HepG2 (cell line): ENCODE data around the gene MCOLN1. TPM values are rescaled to one million over a fixed set of nuclear protein-coding genes. Genes with fewer than 3 reads are reported as not detected.

Experiments used
- ATAC-seq: fragments of 200-7000 bp; cut with Tn5 transposase; 3 replicates; pipeline ENCODE4 v1.9.1; 2020; ENCODE audit warnings: mild to moderate bottlenecking, moderate library complexity
- BruUV-seq: library from RNA; stranded (reverse); fragments of 400-500 nt; replicated peaks from 2 replicates; lab custom pipeline; 2021; lab: Mats Ljungman, UMichigan
- CTCF ChIA-PET: fragments of 300-600 bp; formaldehyde crosslinking; extraction: SDS; loops from one replicate; lab custom pipeline; 2021; ENCODE audit warnings: low total read pairs, inconsistent platforms, low intra/inter-chr PET ratio; lab: Yijun Ruan, JAX
- POLR2A ChIA-PET: fragments of 350-600 bp; sonication (Branson Sonifier 250); formaldehyde crosslinking; loops from one replicate; lab custom pipeline; 2020; ENCODE audit warnings: antibody characterized with exemption, inconsistent platforms; lab: Yijun Ruan, JAX
- DNase-seq: peaks from one replicate; pipeline ENCODE4 v3.0.0-alpha.2; 2015; ENCODE audit warnings: low spot score
- FAIRE-seq: peaks from 3 replicates; lab custom pipeline; 2011; peaks lifted over from hg19 to GRCh38; lab: Jason Lieb, UNC
- H2AFZ ChIP-seq: one replicate; pipeline ENCODE4 v1.6.1; 2011; ENCODE audit warnings: low read length, inconsistent platforms
- H3K27ac ChIP-seq: fragments of 300-600 bp; 3 replicates; pipeline ENCODE4 v1.8.0; 2011; ENCODE audit warnings: mixed run types, mild to moderate bottlenecking, mixed read lengths, low read length, inconsistent platforms; ENCODE audit not compliant: insufficient read depth; ENCODE audit errors: extremely low read length
- H3K27me3 ChIP-seq, 2 experiments: fragments of 200-600 bp in 1 of 2; 2 replicates in 1 of 2; 3 replicates in 1 of 2; pipeline versions ENCODE4 v1.6.0 to v1.8.0; 2011; ENCODE audit warnings: low read length in 2 of 2, mild to moderate bottlenecking in 2 of 2, moderate library complexity in 2 of 2, inconsistent platforms in 1 of 2; ENCODE audit not compliant: insufficient read depth in 2 of 2, control insufficient read depth in 1 of 2
- H3K36me3 ChIP-seq, 2 experiments: fragments of 200-600 bp in 1 of 2; replicated peaks in 1 of 2; 2 replicates in 1 of 2; 3 replicates in 1 of 2; pipeline versions ENCODE4 v1.5.1 to v1.8.0; 2011; ENCODE audit warnings: low read length in 2 of 2, inconsistent platforms in 1 of 2; ENCODE audit not compliant: insufficient read depth in 2 of 2, control insufficient read depth in 1 of 2
- H3K4me1 ChIP-seq: 2 replicates; pipeline ENCODE4 v1.5.1; 2012; ENCODE audit warnings: low read length, inconsistent platforms; ENCODE audit not compliant: insufficient read depth
- H3K4me2 ChIP-seq: 2 replicates; pipeline ENCODE4 v1.6.0; 2011; ENCODE audit warnings: low read depth, low read length, inconsistent platforms
- H3K4me3 ChIP-seq, 3 experiments: fragments of 200-600 bp in 1 of 3; sonication (generic), shearing (Covaris generic) in 1 of 3; replicated peaks in 1 of 3; 2 replicates each; pipeline ENCODE4 v1.5.1; 2011 to 2016; ENCODE audit warnings: low read length in 3 of 3, inconsistent platforms in 2 of 3, low read depth in 2 of 3, mild to moderate bottlenecking in 2 of 3, control low read depth in 1 of 3, mixed read lengths in 1 of 3; ENCODE audit not compliant: insufficient read depth in 1 of 3
- H3K79me2 ChIP-seq: one replicate; pipeline ENCODE4 v1.6.1; 2011; ENCODE audit warnings: low read length, inconsistent platforms; ENCODE audit not compliant: insufficient read depth
- H3K9ac ChIP-seq: 2 replicates; pipeline ENCODE4 v1.6.0; 2011; ENCODE audit warnings: mild to moderate bottlenecking, low read depth, low read length, inconsistent platforms; ENCODE audit not compliant: insufficient read depth
- H3K9me3 ChIP-seq: 2 replicates; pipeline ENCODE4 v1.5.1; 2012; ENCODE audit warnings: mild to moderate bottlenecking, low read length
- H4K20me1 ChIP-seq: 2 replicates; pipeline ENCODE4 v1.6.0; 2011; ENCODE audit warnings: inconsistent platforms, mild to moderate bottlenecking, low read length, moderate library complexity; ENCODE audit not compliant: insufficient read depth
- ARID2 ChIP-seq: sonication (generic); formaldehyde crosslinking; IDR thresholded peaks from 2 replicates; pipeline ENCODE4 v1.8.1; 2022; ENCODE audit warnings: mild to moderate bottlenecking, missing genetic modification reagents, borderline replicate concordance
- HNRNPH1 ChIP-seq: fragments of 200-400 bp; formaldehyde crosslinking; optimal IDR thresholded peaks from 2 replicates; pipeline ENCODE3; 2017; ENCODE audit warnings: mild to moderate bottlenecking, low read depth, low read length
- HNRNPK ChIP-seq: fragments of 200-400 bp; formaldehyde crosslinking; IDR thresholded peaks from 2 replicates; pipeline ENCODE4 v1.6.1; 2018; ENCODE audit warnings: low read length, low read depth, moderate library complexity, mild to moderate bottlenecking; ENCODE audit not compliant: poor library complexity, severe bottlenecking
- IKZF5 ChIP-seq: IDR thresholded peaks from 2 replicates; pipeline ENCODE4 v1.6.1; 2018; ENCODE audit warnings: missing genetic modification reagents, mild to moderate bottlenecking, missing compliant biosample characterization
- JDP2 ChIP-seq: sonication (generic); formaldehyde crosslinking; IDR thresholded peaks from 2 replicates; pipeline ENCODE4 v1.8.1; 2022; ENCODE audit warnings: missing genetic modification reagents, borderline replicate concordance
- KDM2A ChIP-seq: sonication (generic); formaldehyde crosslinking; IDR thresholded peaks from 2 replicates; pipeline ENCODE4 v1.4.0; 2020; ENCODE audit warnings: low read depth, missing genetic modification reagents, borderline replicate concordance
- NCOA1 ChIP-seq: sonication (generic); formaldehyde crosslinking; IDR thresholded peaks from 2 replicates; pipeline ENCODE4 v1.9.0; 2021; ENCODE audit warnings: missing genetic modification reagents
- TEAD2 ChIP-seq: sonication (generic); formaldehyde crosslinking; IDR thresholded peaks from 2 replicates; pipeline ENCODE4 v1.9.0; 2021; ENCODE audit warnings: missing genetic modification reagents
- ZNF563 ChIP-seq: sonication (generic); formaldehyde crosslinking; IDR thresholded peaks from 2 replicates; pipeline ENCODE4 v1.8.0; 2022; ENCODE audit warnings: mild to moderate bottlenecking, moderate library complexity, missing genetic modification reagents
- ZNF576 ChIP-seq: sonication (generic); formaldehyde crosslinking; IDR thresholded peaks from 2 replicates; pipeline ENCODE4 v1.4.0; 2020; ENCODE audit warnings: mild to moderate bottlenecking, missing genetic modification reagents
- ZNF577 ChIP-seq: sonication (generic); formaldehyde crosslinking; IDR thresholded peaks from 2 replicates; pipeline ENCODE4 v1.4.0; 2020; ENCODE audit warnings: mild to moderate bottlenecking, low read depth, missing genetic modification reagents, borderline replicate concordance
- ZNF652 ChIP-seq: IDR thresholded peaks from 2 replicates; pipeline ENCODE4 v1.6.1; 2016; ENCODE audit warnings: low read depth, borderline replicate concordance
- ZNF850 ChIP-seq: sonication (generic); formaldehyde crosslinking; conservative IDR thresholded peaks from 2 replicates; pipeline ENCODE4 v1.9.0; 2021; ENCODE audit warnings: mild to moderate bottlenecking, missing genetic modification reagents
- WGBS: methylation state at CpG from one replicate; pipeline ENCODE4 v1.1.6; 2017; ENCODE audit warnings: low lambda C conversion rate; 5-methylcytosine and 5-hydroxymethylcytosine counted together
- in situ Hi-C: cut with HindIII; loops from 2 replicates; pipeline ENCODE4 v1.10.0; 2017; ENCODE audit warnings: low pct_unique_long_range_greater_than_20kb; ENCODE audit not compliant: extremely low pct_ligation_motif_present
- intact Hi-C: fragments of 100-400 bp; cut with micrococcal nuclease; formaldehyde crosslinking; loops from one replicate; pipeline ENCODE4 v1.10.0; 2022; ENCODE audit not compliant: unreplicated experiment
- polyA plus RNA-seq, 8 experiments: library from polyadenylated mRNA; depleted of rRNA in 3 of 8; stranded (reverse) in 7 of 8; unstranded in 1 of 8; fragments of >200 nt; fragmentation: Illumina TruSeq in 4 of 8; extraction: Trizol in 4 of 8; gene quantifications; 2 replicates each; pipeline versions ENCODE4 v1.2.1 to v1.2.3, GENCODE V29; 2011 to 2016; ENCODE audit warnings: low read depth in 4 of 8, missing spikeins in 1 of 8, mixed read lengths in 1 of 8; ENCODE audit not compliant: insufficient read depth in 1 of 8
- total RNA-seq, 5 experiments: library from RNA; depleted of rRNA; stranded (reverse); fragments of >200 nt; fragmentation: Illumina TruSeq; extraction: Trizol; gene quantifications; 2 replicates each; pipeline ENCODE4 v1.2.3, GENCODE V29; 2016; ENCODE audit warnings: low read depth in 1 of 5

MCOLN1 gene
- total and polyA plus RNA-seq, 2 of the 13 experiments (the other 11 are each of a cell fraction or from before 2014, with no cell fraction given): 3.4 to 15.7 TPM

GRCh38 chr19:7541475-7541824 is 19.0 kb downstream of the MCOLN1 start:
- no peaks in the 10 kb centered on the region for H3K4me1 ChIP-seq
- ATAC-seq (no peak), FAIRE-seq (no peak), DNase-seq (no peak)
- intact Hi-C loops: no loop called here
- ChIA-PET CTCF (no interaction called here), POLR2A (no interaction called here)
- WGBS: 100% methylated on average over 6 of the region's 15 CpGs
- H3K4me3 ChIP-seq: no peak overlapping the region
- no peak overlapping the region for H3K9ac ChIP-seq
- H3K36me3 ChIP-seq: peaks cover 1 to 8% of the 10 kb centered on the region in 2 experiments; a peak in 4 of 5 replicates
- in situ Hi-C loops: no loop called here
- H3K9me3 ChIP-seq: no peaks in the 10 kb centered on the region
- TF ChIP-seq JDP2 (CRISPR knock-in tag) (no peak), ZNF563 (CRISPR knock-in tag) (no peak), ARID2 (no peak), HNRNPH1 (no peak), ZNF850 (CRISPR knock-in tag) (no peak), NCOA1 (CRISPR knock-in tag) (no peak), ZNF576 (CRISPR knock-in tag) (no peak), ZNF577 (CRISPR knock-in tag) (no peak), IKZF5 (CRISPR knock-in tag) (no peak), HNRNPK (no peak), TEAD2 (CRISPR knock-in tag) (no peak), ZNF652 (no peak), KDM2A (CRISPR knock-in tag) (no peak)
- H3K27ac ChIP-seq: no peak overlapping the region
- no peaks in the 10 kb centered on the region for H3K79me2 ChIP-seq
- no TSS peak for BruUV-seq
- no peaks in the 10 kb centered on the region for H3K27me3 ChIP-seq
- H4K20me1 ChIP-seq: no peaks in the 10 kb centered on the region
- no peak overlapping the region for H3K4me2 ChIP-seq
- H2AFZ ChIP-seq: no peak overlapping the region
